ENCODE measurements around the gene ESPL1. TPM values are rescaled to one million over a fixed set of nuclear protein-coding genes. Genes with fewer than 3 reads are reported as not detected.

ESPL1 gene
- total RNA-seq, 2 experiments from 2014 or later = 78.2 to 121 TPM

DNA sequence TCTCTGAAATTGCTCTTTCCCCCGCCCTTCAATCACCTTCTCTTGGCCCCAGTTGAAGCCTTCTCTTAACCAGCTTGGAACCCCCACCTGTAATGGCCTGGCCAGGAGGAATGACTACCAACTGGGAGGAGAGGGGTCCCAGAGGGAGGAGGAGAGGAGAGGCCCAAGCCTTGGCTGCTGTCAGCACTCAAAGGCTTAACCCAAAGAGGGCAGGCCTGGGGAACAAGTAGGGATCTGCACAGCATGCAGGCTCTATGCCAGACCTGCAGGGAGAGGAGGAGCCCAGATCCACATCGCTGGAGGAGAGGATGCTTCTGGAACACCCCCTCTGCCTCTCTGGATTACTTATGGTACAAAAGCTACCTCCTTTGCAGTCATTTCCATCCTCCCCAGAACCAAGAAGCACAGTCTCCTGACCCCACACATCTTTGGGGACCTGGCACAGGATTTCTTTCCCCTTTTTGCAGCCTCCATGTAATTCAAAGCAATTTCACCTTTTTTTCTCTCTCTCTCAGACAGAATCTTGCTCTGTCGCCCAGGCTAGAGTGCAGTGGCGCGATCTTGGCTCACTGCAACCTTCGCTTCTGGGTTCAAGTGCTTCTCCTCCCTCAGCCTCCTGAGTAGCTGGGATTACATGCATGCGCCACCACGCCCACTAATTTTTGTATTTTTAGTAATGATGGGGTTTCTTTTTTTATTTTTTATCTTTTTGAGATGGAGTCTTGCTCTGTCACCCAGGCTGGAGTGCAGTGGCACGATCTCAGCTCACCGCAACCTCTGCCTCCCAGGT lies 42.3 kb upstream of the ESPL1 start:
- no TSS peak for BruUV-seq (replicated peaks)
- Histone ChIP-seq H3K4me1 (ENCODE audit: insufficient read depth, low read length, poor library complexity, severe bottlenecking) (peaks cover 34% of the 10 kb centered on the region), H3K27ac (ENCODE audit: low read depth, low read length, poor library complexity, severe bottlenecking) (no peak overlapping the region), H3K4me3 (ENCODE audit: low read depth, low read length, poor library complexity, severe bottlenecking) (no peak overlapping the region), H3K36me3 (ENCODE audit: insufficient read depth, low read length) (no peaks in the 10 kb centered on the region), H2AFZ (ENCODE audit: low read length) (no peak overlapping the region), H3K79me2 (ENCODE audit: insufficient read depth, low read depth, low read length) (no peaks in the 10 kb centered on the region), H4K20me1 (ENCODE audit: insufficient read depth, low read length) (no peaks in the 10 kb centered on the region), H3K9me2 (ENCODE audit: insufficient read depth, low read length) (no peaks in the 10 kb centered on the region), H3K4me2 (ENCODE audit: low read length) (no peak overlapping the region), H3K9me3 (ENCODE audit: low read length) (no peaks in the 10 kb centered on the region)
- POLR2A ChIA-PET = interaction anchor here (0.6 kb wide), 2 partner anchors 52 to 155 kb away, joined by 4 to 7 read pairs; no protein-coding TSS in a partner anchor
- intact Hi-C loops (cut with micrococcal nuclease; ENCODE audit: unreplicated experiment) = no loop called here
- TF ChIP-seq, protein P1, sequence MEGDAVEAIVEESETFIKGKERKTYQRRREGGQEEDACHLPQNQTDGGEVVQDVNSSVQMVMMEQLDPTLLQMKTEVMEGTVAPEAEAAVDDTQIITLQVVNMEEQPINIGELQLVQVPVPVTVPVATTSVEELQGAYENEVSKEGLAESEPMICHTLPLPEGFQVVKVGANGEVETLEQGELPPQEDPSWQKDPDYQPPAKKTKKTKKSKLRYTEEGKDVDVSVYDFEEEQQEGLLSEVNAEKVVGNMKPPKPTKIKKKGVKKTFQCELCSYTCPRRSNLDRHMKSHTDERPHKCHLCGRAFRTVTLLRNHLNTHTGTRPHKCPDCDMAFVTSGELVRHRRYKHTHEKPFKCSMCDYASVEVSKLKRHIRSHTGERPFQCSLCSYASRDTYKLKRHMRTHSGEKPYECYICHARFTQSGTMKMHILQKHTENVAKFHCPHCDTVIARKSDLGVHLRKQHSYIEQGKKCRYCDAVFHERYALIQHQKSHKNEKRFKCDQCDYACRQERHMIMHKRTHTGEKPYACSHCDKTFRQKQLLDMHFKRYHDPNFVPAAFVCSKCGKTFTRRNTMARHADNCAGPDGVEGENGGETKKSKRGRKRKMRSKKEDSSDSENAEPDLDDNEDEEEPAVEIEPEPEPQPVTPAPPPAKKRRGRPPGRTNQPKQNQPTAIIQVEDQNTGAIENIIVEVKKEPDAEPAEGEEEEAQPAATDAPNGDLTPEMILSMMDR (conservative IDR thresholded peaks at IDR 0.05; ENCODE audit: low read length) = no peak
- TF ChIP-seq EZH2phosphoT487 (IDR thresholded peaks at IDR 0.05; ENCODE audit: borderline replicate concordance, low read depth, low read length) = no peak
- CTCF ChIA-PET (ENCODE audit: unreplicated experiment) = no interaction called here
- no peak for DNase-seq (ENCODE audit: low spot score)

DNA sequence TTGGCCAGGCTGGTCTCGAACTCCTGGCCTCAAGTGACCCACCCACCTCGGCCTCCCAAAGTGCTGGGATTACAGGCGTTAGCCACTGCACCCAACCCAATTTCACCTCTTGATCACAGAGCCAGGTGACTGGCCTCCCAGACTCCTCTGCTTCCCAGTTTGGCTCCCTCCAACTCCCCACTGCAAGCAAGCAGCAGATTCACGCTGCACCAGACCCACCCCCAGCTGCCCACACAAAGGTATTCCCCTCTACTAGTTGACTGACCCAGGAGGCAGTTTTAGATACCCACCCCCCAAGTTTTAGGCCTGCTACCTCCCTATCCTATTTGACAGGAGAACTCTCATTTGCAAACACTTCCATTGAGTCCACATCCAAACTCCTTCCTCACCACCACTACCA lies 41.3 kb upstream of the ESPL1 start:
- DNase-seq (ENCODE audit: low spot score) = no peak
- intact Hi-C loops (cut with micrococcal nuclease; ENCODE audit: unreplicated experiment) = no loop called here
- no peaks in the 10 kb centered on the region for H4K20me1 ChIP-seq (ENCODE audit: insufficient read depth, low read length)
- H3K4me1 ChIP-seq (ENCODE audit: insufficient read depth, low read length, poor library complexity, severe bottlenecking) = peaks cover 30% of the 10 kb centered on the region
- H3K9me2 ChIP-seq (ENCODE audit: insufficient read depth, low read length) = no peaks in the 10 kb centered on the region
- H3K79me2 ChIP-seq (ENCODE audit: insufficient read depth, low read depth, low read length) = no peaks in the 10 kb centered on the region
- TF ChIP-seq, protein P1 (conservative IDR thresholded peaks at IDR 0.05; ENCODE audit: low read length) = no peak
- no peak for TF ChIP-seq EZH2phosphoT487 (IDR thresholded peaks at IDR 0.05; ENCODE audit: borderline replicate concordance, low read depth, low read length)
- H3K36me3 ChIP-seq (ENCODE audit: insufficient read depth, low read length) = no peaks in the 10 kb centered on the region
- no TSS peak for BruUV-seq (replicated peaks)
- ChIA-PET POLR2A (no interaction called here), CTCF (ENCODE audit: unreplicated experiment) (no interaction called here)
- no peak overlapping the region for H3K27ac ChIP-seq (ENCODE audit: low read depth, low read length, poor library complexity, severe bottlenecking)
- H3K4me2 ChIP-seq (ENCODE audit: low read length) = no peak overlapping the region
- no peaks in the 10 kb centered on the region for H3K9me3 ChIP-seq (ENCODE audit: low read length)
- no peak overlapping the region for H2AFZ ChIP-seq (ENCODE audit: low read length)
- no peak overlapping the region for H3K4me3 ChIP-seq (ENCODE audit: low read depth, low read length, poor library complexity, severe bottlenecking)

DNA sequence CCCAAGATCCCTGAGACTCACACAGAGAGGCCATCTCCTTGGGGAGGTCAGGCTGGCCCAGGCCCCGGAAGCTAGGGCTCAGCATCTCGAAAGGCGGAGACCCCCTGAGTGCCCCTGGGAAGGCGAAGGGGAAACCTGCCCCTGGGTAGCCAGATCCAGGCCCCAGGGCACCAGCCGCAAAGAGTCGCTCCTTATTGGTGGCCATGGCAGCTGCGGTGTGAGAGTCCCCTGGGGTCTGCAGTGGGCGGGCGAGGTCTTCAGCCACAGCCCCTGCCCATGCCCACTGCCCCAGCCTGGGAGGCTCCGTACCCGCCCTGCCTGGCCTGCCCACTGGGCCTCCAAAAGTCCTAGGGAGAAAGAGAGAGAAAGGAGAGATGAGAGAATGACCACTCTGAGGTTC lies 40.8 kb upstream of the ESPL1 start:
- intact Hi-C loops (cut with micrococcal nuclease; ENCODE audit: unreplicated experiment) = no loop called here
- Histone ChIP-seq H3K4me2 (ENCODE audit: low read length) (no peak overlapping the region), H3K4me3 (ENCODE audit: low read depth, low read length, poor library complexity, severe bottlenecking) (no peak overlapping the region), H3K9me3 (ENCODE audit: low read length) (no peaks in the 10 kb centered on the region), H3K4me1 (ENCODE audit: insufficient read depth, low read length, poor library complexity, severe bottlenecking) (peaks cover 27% of the 10 kb centered on the region), H2AFZ (ENCODE audit: low read length) (no peak overlapping the region), H3K27ac (ENCODE audit: low read depth, low read length, poor library complexity, severe bottlenecking) (no peak overlapping the region), H3K79me2 (ENCODE audit: insufficient read depth, low read depth, low read length) (no peaks in the 10 kb centered on the region), H3K9me2 (ENCODE audit: insufficient read depth, low read length) (no peaks in the 10 kb centered on the region), H3K36me3 (ENCODE audit: insufficient read depth, low read length) (no peaks in the 10 kb centered on the region), H4K20me1 (ENCODE audit: insufficient read depth, low read length) (no peaks in the 10 kb centered on the region)
- TF ChIP-seq, protein P1 (conservative IDR thresholded peaks at IDR 0.05; ENCODE audit: low read length) = no peak
- no peak for TF ChIP-seq EZH2phosphoT487 (IDR thresholded peaks at IDR 0.05; ENCODE audit: borderline replicate concordance, low read depth, low read length)
- BruUV-seq (replicated peaks) = no TSS peak
- ChIA-PET POLR2A (no interaction called here), CTCF (ENCODE audit: unreplicated experiment) (interaction anchor here (0.7 kb wide), 1 partner anchor 24 kb away, joined by 3 read pairs; no protein-coding TSS in a partner anchor)
- no peak for DNase-seq (ENCODE audit: low spot score)

Measured in OCI-LY7 (cell line).